NOMO-1 treated with dmso at 0.1 percent for 144 hours (cell line): ENCODE measurements around the gene RNU6-1.

Experiments used
- DNase-seq: peaks from one replicate; lab custom pipeline; 2025; ENCODE audit not compliant: unreplicated experiment; lab: John Stamatoyannopoulos, UW

RNU6-1 gene

GRCh38 chr15:67803996-67804843 lies 35.6 kb downstream of the RNU6-1 start:
- no peak for DNase-seq

- no peak for DNase-seq
These were observed 36.5 kb downstream of the RNU6-1 start for GRCh38 chr15:67803299-67803698.

GRCh38 chr15:67801926-67802914 lies 37.6 kb downstream of the RNU6-1 start:
- no peak for DNase-seq

GRCh38 chr15:67801142-67801541 lies 38.7 kb downstream of the RNU6-1 start:
- no peak for DNase-seq

- no peak for DNase-seq
These were observed 40.0 kb downstream of the RNU6-1 start for GRCh38 chr15:67799801-67800205.

GRCh38 chr15:67796196-67797127 lies 43.4 kb downstream of the RNU6-1 start:
- DNase-seq = no peak

GRCh38 chr15:67794832-67795574 lies 44.8 kb downstream of the RNU6-1 start:
- DNase-seq = no peak

GRCh38 chr15:67792250-67792942 lies 47.4 kb downstream of the RNU6-1 start:
- DNase-seq = no peak

GRCh38 chr15:67790610-67791319 lies 49.1 kb downstream of the RNU6-1 start:
- DNase-seq = no peak
